ENCODE measurements around the gene ABHD11.
A peak's percentile ranks its signal among the peaks of the same experiment; 100 is the strongest.

DNA sequence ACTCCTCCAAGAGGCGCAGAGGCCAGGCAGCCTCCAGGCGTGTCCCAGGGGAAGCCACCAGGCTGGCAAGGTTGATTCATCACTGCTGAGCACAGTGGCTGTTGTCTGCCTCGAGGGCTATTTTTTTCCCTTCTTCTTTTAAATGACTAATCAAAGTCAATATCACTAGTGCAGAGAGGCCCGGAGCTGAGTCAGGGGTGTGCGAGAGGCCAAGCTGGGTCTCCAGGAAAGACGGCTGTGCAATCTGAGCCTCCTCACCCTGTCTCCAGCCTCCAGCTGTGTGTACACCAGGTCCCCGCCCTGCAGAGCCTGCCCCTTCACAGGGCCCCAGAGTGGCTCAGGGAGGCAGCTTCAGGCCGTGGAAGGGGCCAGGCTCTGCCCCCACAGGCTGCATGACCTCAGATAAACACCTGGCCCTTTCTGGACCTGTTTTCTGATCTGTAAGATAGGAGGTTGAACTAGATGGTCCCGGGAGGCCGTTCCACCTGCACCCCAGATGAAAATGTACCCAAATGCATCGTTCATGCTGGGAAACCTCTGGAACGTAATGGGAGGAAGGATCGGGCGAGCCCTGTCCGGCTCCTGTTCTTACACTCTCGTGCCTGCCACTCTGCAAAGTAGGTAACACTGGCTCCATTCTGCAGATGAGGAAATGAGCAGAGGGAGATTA, 22.8 kb downstream of the ABHD11 start:
- TF ChIP-seq POLR2A (IDR thresholded peaks at IDR 0.05) (no peak), POLR2AphosphoS5 (IDR thresholded peaks at IDR 0.05; ENCODE audit: insufficient read depth in 1 of 2, low read depth in 1 of 2) (peak; percentile 17 to 51)
- TF ChIP-seq, protein P1, sequence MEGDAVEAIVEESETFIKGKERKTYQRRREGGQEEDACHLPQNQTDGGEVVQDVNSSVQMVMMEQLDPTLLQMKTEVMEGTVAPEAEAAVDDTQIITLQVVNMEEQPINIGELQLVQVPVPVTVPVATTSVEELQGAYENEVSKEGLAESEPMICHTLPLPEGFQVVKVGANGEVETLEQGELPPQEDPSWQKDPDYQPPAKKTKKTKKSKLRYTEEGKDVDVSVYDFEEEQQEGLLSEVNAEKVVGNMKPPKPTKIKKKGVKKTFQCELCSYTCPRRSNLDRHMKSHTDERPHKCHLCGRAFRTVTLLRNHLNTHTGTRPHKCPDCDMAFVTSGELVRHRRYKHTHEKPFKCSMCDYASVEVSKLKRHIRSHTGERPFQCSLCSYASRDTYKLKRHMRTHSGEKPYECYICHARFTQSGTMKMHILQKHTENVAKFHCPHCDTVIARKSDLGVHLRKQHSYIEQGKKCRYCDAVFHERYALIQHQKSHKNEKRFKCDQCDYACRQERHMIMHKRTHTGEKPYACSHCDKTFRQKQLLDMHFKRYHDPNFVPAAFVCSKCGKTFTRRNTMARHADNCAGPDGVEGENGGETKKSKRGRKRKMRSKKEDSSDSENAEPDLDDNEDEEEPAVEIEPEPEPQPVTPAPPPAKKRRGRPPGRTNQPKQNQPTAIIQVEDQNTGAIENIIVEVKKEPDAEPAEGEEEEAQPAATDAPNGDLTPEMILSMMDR (IDR thresholded peaks at IDR 0.05): no peak

Data from vagina (tissue), 2 donors.